ENCODE data around the gene SH3BP2. TPM values are rescaled to one million over a fixed set of nuclear protein-coding genes. Genes with fewer than 3 reads are reported as not detected.

SH3BP2 gene
- total and polyA plus RNA-seq, 8 donors: 34.9 to 113 (median 52.4) TPM

GRCh38 chr4:2796849-2797544 lies 4.1 kb downstream of the SH3BP2 start:
- peaks cover 0 to 15% of the 10 kb centered on the region in 2 donors for H3K36me3 ChIP-seq
- no peak for TF ChIP-seq CTCF (IDR thresholded peaks at IDR 0.05)
- H3K27me3 ChIP-seq: no peaks in the 10 kb centered on the region
- peak overlapping the region; percentile 85 to 96 for H3K27ac ChIP-seq
- intact Hi-C loops (cut with DNase I): no loop called here
- DNase-seq (peak in 1 of 4 donors; percentile 72), ATAC-seq (no peak)
- peak overlapping the region in 1 of 2 donors; percentile 60 for H3K4me3 ChIP-seq
- H3K9me3 ChIP-seq: no peaks in the 10 kb centered on the region
- H3K4me1 ChIP-seq: peaks cover 67 to 95% of the 10 kb centered on the region in 2 donors

GRCh38 chr4:2797545-2798305 lies 4.8 kb downstream of the SH3BP2 start:
- no peak for TF ChIP-seq CTCF (IDR thresholded peaks at IDR 0.05)
- DNase-seq (peak in 1 of 4 donors; percentile 82), ATAC-seq (no peak)
- H3K27ac ChIP-seq: peak overlapping the region; percentile 85 to 96
- peak overlapping the region in 1 of 2 donors; percentile 60 for H3K4me3 ChIP-seq
- no peaks in the 10 kb centered on the region for H3K27me3 ChIP-seq
- peaks cover 67 to 93% of the 10 kb centered on the region in 2 donors for H3K4me1 ChIP-seq
- intact Hi-C loops (cut with DNase I): no loop called here
- H3K36me3 ChIP-seq: peaks cover 0 to 16% of the 10 kb centered on the region in 2 donors
- H3K9me3 ChIP-seq: no peaks in the 10 kb centered on the region

- peak in 3 of 4 donors; percentile 80 to 92 (median 84) for DNase-seq
- peaks cover 67 to 98% of the 10 kb centered on the region in 2 donors for H3K4me1 ChIP-seq
Measured at GRCh38 chr4:2798399-2799223, 5.7 kb downstream of the SH3BP2 start.

GRCh38 chr4:2799224-2799911 lies 6.5 kb downstream of the SH3BP2 start:
- Histone ChIP-seq H3K9me3 (no peaks in the 10 kb centered on the region), H3K4me1 (peaks cover 64 to 98% of the 10 kb centered on the region in 2 donors), H3K27ac (peak overlapping the region; percentile 85 to 96), H3K36me3 (peaks cover 0 to 27% of the 10 kb centered on the region in 2 donors), H3K27me3 (no peaks in the 10 kb centered on the region), H3K4me3 (peak overlapping the region in 1 of 2 donors; percentile 60)
- intact Hi-C loops (cut with DNase I): no loop called here
- no peak for ATAC-seq
- no peak for TF ChIP-seq CTCF (IDR thresholded peaks at IDR 0.05)
- DNase-seq: peak in 2 of 4 donors; percentile 61 to 87

More at GRCh38 chr4:2798399-2799223, 5.7 kb downstream of the SH3BP2 start:
- Histone ChIP-seq H3K9me3 (no peaks in the 10 kb centered on the region), H3K36me3 (peaks cover 0 to 19% of the 10 kb centered on the region in 2 donors), H3K27me3 (no peaks in the 10 kb centered on the region), H3K27ac (peak overlapping the region; percentile 85 to 96), H3K4me3 (peak overlapping the region in 1 of 2 donors; percentile 60)
- no peak for TF ChIP-seq CTCF (IDR thresholded peaks at IDR 0.05)
- intact Hi-C loops (cut with DNase I): no loop called here
- peak; percentile 22 for ATAC-seq
